ENCODE measurements around the gene ACSF2. TPM values are rescaled to one million over a fixed set of nuclear protein-coding genes. Genes with fewer than 3 reads are reported as not detected.

ACSF2 gene
- total and polyA plus RNA-seq, 2 of the 13 experiments (the other 11 are each of a cell fraction or from before 2014, with no cell fraction given) = 87.3 to 109 TPM

- no peak for TF ChIP-seq WIZ (CRISPR knock-in tag; IDR thresholded peaks at IDR 0.05)
- TF ChIP-seq ZNF432 (CRISPR knock-in tag; IDR thresholded peaks at IDR 0.05; ENCODE audit: borderline replicate concordance) = no peak
- TF ChIP-seq ZFP37 (CRISPR knock-in tag; IDR thresholded peaks at IDR 0.05; ENCODE audit: borderline replicate concordance) = no peak
- TF ChIP-seq HIC2 (CRISPR knock-in tag; IDR thresholded peaks at IDR 0.05; ENCODE audit: low read depth) = peak; percentile 99
- TF ChIP-seq ZNF556 (CRISPR knock-in tag; IDR thresholded peaks at IDR 0.05; ENCODE audit: borderline replicate concordance) = peak; percentile 67; the same call in 1 of the 2 replicates
- no peak for TF ChIP-seq THAP8 (CRISPR knock-in tag; IDR thresholded peaks at IDR 0.05; ENCODE audit: borderline replicate concordance)
- TF ChIP-seq SATB2 (CRISPR knock-in tag; IDR thresholded peaks at IDR 0.05) = no peak
- TF ChIP-seq ELF4 (CRISPR knock-in tag; IDR thresholded peaks at IDR 0.05; ENCODE audit: borderline replicate concordance) = no peak
- no peak for TF ChIP-seq SMAD9 (CRISPR knock-in tag; IDR thresholded peaks at IDR 0.05)
- TF ChIP-seq ZNF609 (CRISPR knock-in tag; IDR thresholded peaks at IDR 0.05; ENCODE audit: borderline replicate concordance) = peak; percentile 44
- TF ChIP-seq ZNF549 (CRISPR knock-in tag; IDR thresholded peaks at IDR 0.05) = no peak
- TF ChIP-seq THAP7 (CRISPR knock-in tag; IDR thresholded peaks at IDR 0.05) = no peak
- TF ChIP-seq KLF15 (CRISPR knock-in tag; IDR thresholded peaks at IDR 0.05; ENCODE audit: borderline replicate concordance) = no peak
- 0 out of 2 replicates have a peak, but pooled peaks have one; percentile 11 for TF ChIP-seq MIXL1 (CRISPR knock-in tag; IDR thresholded peaks at IDR 0.05)
- TF ChIP-seq SALL1 (CRISPR knock-in tag; IDR thresholded peaks at IDR 0.05) = peak; percentile 77
- TF ChIP-seq ZNF775 (CRISPR knock-in tag; IDR thresholded peaks at IDR 0.05; ENCODE audit: borderline replicate concordance) = no peak
- no peak for TF ChIP-seq FOXP1 (IDR thresholded peaks at IDR 0.05)
- 0 out of 2 replicates have a peak, but pooled peaks have one; percentile 31 for TF ChIP-seq FOXP1 (CRISPR knock-in tag; IDR thresholded peaks at IDR 0.05)
- TF ChIP-seq HDAC1 (CRISPR knock-in tag; IDR thresholded peaks at IDR 0.05) = peak; percentile 62
- TF ChIP-seq FOSL2 (CRISPR knock-in tag; IDR thresholded peaks at IDR 0.05) = 0 out of 2 replicates have a peak, but pooled peaks have one; percentile 17
- no peak for TF ChIP-seq ZNF160 (CRISPR knock-in tag; IDR thresholded peaks at IDR 0.05)
- TF ChIP-seq HNRNPL (IDR thresholded peaks at IDR 0.05; ENCODE audit: low read depth, low read length) = peak; percentile 97
- no peak; the same call in 1 of the 2 replicates for TF ChIP-seq ZNF891 (CRISPR knock-in tag; IDR thresholded peaks at IDR 0.05)
- peak; percentile 51 for TF ChIP-seq TEAD3 (CRISPR knock-in tag; optimal IDR thresholded peaks at IDR 0.05; ENCODE audit: borderline replicate concordance)
These were observed 14.3 kb downstream of the ACSF2 start (continued) for GRCh38 chr17:50440172-50440837.

All from HepG2 (cell line).